RPMI7951 (cell line): ENCODE data around the gene NCAPD3. TPM values are rescaled to one million over a fixed set of nuclear protein-coding genes. Genes with fewer than 3 reads are reported as not detected.

ENCODE experiments used
- DNase-seq: peaks from one replicate; pipeline ENCODE4 v3.0.0-alpha.2; 2012; ENCODE audit warnings: low read depth
- total RNA-seq: library from RNA; depleted of rRNA; stranded (reverse); fragments of >200 nt; shearing (Covaris generic); gene quantifications from 2 replicates; pipeline ENCODE4 v1.2.3, GENCODE V29; 2014

The NCAPD3 gene
- total RNA-seq, 1 experiment from 2014 or later = 55.5 TPM

GRCh38 chr11:134252346-134253187, 28.8 kb upstream of the NCAPD3 start:
- no peak for DNase-seq

GRCh38 chr11:134250675-134251074, 26.9 kb upstream of the NCAPD3 start:
- no peak for DNase-seq

DNA sequence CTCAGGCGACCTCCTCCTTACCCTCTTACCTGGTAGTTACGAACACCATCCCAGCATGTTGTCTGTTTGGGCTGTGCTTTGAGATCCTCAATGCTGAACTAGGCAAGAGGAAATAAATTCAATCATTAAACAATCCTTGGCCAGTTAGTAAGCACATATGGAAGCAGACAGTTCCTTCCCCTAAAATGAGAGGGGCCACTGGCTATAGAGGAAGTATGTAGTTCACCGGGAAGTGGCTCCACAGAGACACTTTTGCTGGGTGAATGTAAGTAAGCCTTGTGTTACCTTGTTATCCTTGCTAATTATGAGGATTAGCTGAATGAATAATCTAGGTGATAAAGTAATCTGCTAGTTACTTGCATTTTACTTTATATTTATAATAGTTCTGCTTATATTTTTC, 26.5 kb upstream of the NCAPD3 start:
- no peak for DNase-seq

- DNase-seq = no peak
Measured at GRCh38 chr11:134248910-134249480, 25.2 kb upstream of the NCAPD3 start.

- no peak for DNase-seq
Measured at GRCh38 chr11:134246678-134247077, 22.9 kb upstream of the NCAPD3 start.

DNA sequence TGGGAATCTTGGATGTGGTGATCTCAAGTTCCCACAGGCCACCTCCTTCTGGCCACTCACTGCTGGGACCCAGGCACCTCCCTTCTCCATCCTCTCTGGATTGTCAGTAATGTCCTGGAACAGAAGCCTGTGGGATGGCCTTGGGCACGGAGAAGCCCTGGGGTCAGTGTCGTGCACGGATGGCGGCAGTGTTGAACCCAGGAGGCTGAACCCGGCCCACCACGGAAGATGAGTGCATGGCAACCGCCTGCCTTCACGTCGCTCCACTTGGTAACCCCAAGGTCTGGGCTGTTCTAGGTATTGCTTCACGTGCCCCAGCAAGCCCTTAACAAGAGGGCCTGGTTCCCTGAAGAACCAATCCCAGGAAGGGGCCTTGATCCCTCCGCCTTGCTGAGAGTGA, 22.3 kb upstream of the NCAPD3 start:
- no peak for DNase-seq

GRCh38 chr11:134245434-134245833, 21.7 kb upstream of the NCAPD3 start:
- no peak for DNase-seq

GRCh38 chr11:134244593-134244992, 20.8 kb upstream of the NCAPD3 start:
- DNase-seq = no peak

- no peak for DNase-seq
Measured at GRCh38 chr11:134243913-134244312, 20.1 kb upstream of the NCAPD3 start.

GRCh38 chr11:134242376-134242775, 18.6 kb upstream of the NCAPD3 start:
- DNase-seq = no peak

- DNase-seq = no peak
Measured at GRCh38 chr11:134240592-134240991, 16.8 kb upstream of the NCAPD3 start.

DNA sequence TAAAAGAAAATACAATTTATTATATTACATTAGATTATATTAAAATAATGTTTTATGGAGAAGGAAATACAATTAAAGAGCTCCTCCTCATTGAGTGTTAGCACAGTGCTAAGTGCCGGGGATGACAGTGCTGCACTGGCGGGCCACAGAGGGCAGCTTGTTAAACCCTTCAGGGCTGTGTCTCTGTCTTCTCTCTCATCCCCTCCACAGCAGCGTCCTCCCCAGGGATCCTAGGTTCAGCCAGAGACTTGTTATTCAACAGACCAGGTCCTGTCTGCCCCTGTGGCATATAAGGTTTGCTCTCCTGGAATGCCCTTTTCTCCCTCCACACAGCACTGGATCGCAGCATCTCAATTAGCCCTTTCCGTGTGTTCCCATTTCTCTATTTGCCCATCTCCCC, 15.2 kb upstream of the NCAPD3 start:
- no peak for DNase-seq

- no peak for DNase-seq
Measured at GRCh38 chr11:134237557-134237922, 13.8 kb upstream of the NCAPD3 start.

DNA sequence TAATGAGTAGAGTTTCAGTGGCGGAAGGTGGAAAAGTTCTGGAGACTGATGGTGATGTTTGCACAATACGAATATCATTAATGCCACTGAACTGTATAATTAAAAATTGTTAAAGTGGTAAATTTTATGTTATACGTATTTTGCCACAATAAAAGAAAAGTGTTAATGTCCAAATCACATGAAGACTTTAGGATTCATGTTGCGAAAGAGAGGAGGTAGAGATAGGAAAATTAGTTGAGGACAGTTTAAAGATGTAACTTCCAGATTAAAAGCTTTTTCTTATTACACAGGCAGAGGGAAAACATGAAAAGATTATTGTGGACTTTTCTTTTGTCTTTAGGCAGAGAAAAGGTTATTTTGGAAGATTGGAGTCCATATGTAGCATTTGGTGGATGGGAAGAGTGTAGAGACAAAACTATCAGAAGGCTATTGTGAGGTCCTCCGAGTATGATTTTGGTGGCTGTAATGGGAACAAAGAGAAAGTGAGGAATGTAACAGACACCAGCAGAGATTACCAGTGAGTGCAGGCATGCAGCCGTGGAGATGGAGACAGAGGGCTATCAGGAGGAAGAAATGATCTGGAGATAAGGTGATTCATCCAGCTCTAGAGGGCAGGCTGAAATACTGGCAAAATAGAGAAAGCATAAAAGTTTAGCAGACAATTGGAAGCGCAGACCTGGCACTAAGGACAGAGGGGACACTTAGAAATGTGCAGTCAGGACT, 13.2 kb upstream of the NCAPD3 start:
- no peak for DNase-seq

DNA sequence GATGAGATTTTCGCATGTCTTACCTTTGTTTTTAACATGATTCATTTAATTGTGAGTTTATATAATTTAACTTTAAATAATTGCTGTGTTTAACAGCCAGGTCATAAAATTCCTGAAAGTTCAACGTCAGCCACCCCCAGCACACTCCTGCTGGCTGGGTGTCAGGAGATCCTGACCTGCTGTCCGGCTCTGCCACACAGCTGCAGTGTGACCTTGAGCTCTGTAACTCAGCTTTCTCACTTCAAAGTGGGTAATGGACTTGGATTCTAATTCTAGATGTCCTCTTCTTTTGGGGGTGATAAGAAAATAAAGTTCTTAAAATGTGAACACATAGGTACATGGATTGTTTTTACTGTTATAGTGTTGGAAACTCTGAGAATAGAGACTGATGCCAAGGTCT, 11.6 kb upstream of the NCAPD3 start:
- DNase-seq = no peak

GRCh38 chr11:134233729-134234179, 10.0 kb upstream of the NCAPD3 start:
- DNase-seq = no peak

- no peak for DNase-seq
Measured at GRCh38 chr11:134231958-134232659, 8.3 kb upstream of the NCAPD3 start.

GRCh38 chr11:134230339-134230738, 6.6 kb upstream of the NCAPD3 start:
- no peak for DNase-seq

GRCh38 chr11:134229126-134229790, 5.5 kb upstream of the NCAPD3 start:
- DNase-seq = no peak

DNA sequence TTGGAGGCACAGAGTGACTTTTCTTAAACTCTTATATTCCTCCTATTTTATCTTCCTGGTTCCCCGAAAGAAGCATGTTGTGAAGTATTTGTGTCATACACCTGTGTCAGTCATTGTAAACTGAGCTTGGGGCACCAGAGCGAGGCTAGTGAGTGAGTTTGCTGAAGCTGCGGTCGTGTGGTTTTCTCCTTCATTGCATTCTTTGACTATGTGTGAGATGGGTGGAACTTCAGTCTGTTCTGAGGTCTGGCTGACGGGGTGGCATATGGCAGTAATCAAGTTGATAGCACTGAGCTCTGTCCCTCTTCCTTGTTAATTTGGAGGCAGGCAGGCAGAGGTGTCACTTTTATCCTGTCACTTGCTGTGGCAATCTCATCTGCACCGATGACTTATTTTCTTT, 4.9 kb upstream of the NCAPD3 start:
- DNase-seq = no peak

- DNase-seq = no peak
Measured at GRCh38 chr11:134226806-134227325, 3.1 kb upstream of the NCAPD3 start.
